ENCODE data around the gene MAPK13.
"Not testable (repeated sequence)": the region's sequence is repeated elsewhere in the genome, so short reads cannot be mapped to it uniquely, and the experiment has no call there.

Gene MAPK13

DNA sequence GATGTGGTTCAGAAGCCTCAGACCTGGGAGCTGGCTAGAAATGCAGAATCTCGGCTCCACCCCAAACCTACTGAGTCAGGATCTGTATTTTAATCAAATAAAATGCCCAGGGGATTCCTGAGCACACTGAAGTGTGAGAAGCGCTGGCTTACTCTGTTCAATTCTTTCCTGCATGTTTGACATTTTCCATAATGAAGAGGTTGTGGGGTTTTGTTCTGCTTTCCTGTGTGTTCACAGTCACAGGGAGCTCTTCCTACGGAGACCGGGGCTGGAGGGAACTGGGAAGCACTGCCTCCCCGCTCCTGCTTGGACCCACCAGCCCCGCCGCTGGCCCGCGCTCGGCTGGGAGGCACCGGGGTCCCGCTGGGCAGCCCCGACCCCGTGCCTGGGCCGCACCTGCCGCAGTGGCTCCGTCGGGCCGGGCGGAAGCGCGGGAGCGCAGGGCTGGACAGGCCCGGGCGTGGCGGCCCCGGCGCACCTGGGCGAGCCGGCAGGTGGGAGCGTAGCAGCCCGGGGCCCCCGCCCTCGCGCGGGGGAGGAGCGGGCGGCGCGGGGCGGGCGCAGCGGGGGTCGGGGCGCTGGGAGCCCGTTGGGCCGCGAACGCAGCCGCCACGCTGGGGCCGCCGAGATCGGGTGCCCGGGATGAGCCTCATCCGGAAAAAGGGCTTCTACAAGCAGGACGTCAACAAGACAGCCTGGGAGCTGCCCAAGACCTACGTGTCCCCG is at the start of gene MAPK13:
MAPK13 (plus strand) TSS at position 573 of the 726 bp plus-strand sequence; CDS start at position 643, 70 bp downstream.
- DNase-seq (ENCODE audit: low read depth), result no peak

DNA sequence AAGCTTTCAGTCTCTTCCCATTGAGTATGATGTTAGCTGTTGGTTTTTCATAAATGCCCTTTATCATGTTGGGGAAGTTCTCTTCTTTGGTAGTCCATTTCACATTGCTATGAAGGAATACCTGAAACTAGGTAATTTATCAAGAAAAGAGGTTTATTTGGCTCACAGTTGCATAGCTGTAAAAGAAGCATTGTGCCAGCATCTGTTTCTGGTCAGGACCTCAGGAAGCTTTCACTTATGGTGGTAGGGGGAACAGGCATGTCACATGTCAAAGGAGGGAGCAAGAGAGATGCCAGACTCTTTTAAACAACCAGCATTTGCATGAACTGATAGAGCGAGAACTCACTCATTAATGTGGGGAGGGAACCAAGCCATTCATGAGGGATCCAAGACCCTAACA is 48.0 kb upstream of the MAPK13 start:
- DNase-seq (ENCODE audit: low read depth), result no peak

DNA sequence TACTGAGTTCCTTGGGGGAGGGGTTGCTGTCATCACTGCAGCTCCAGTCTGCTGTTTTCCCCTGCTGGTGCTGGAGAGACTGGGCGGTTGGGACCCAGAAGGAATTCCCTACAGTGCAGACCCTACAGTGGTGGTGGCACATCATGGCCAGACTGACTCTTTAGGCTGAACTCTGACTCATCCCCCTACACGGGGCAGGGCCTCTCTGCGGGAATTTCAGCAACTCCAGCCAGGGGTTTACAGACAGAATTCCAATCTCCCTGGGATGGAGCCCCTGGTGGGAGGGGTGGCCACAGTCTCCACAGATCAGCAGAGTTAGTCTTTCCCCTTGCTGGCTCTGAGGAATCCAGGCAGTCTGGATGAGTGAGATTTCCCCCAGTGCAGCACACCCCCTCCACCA is 46.9 kb upstream of the MAPK13 start:
- DNase-seq (ENCODE audit: low read depth), result no peak

DNA sequence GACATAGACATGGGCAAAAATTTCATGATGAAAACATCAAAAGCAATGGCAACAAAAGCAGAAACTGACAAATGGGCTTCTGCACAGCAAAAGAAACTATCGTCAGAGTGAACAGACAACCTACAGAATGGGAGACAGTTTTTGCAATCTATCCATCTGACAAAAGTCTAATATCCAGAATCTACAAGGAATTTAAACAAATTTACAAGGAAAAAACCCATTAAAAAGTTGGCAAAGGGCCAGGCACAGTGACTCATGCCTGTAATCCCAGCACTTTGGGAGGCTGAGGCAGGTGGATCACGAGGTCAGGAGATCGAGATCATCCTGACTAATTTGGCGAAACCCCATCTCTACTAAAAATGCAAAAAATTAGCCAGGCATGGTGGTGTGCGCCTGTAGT is 42.1 kb upstream of the MAPK13 start:
- not testable (repeated sequence) for DNase-seq (ENCODE audit: low read depth)

DNA sequence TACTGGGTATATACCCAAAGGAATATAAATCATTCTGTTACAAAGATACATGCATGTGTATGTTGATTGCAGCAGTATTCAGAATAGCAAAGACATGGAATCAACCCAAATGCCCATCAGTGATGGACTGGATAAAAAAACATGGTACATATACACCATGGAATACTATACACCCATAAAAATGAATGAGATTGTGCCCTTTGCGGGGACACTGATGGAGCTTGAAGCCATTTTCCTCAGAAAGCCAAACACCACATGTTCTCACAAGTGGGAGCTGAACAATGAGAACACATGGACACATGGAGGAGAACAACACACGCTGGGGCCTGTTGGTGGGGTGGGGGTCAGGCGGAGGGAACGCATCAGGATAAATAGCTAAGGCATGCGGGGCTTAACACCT is 41.3 kb upstream of the MAPK13 start:
- DNase-seq (ENCODE audit: low read depth), result no peak

DNA sequence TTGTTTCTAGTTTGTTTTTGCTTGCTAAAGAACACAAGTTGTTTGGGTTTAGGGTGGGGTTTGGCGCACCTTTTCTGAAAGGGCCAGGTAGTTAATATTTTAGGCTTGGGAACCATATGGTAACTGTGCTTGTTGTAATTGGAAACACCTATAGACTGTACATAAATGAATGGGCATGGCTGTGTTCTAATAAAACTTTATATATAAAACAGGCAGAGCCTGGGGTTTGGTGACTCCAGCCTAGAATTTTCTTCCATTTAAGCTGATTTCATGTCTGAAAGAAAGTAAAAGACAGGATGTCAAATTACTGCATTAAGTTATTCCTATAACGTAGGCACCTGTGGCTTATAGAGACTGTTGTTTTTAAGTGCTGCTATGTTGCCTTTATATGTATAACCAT is 36.1 kb upstream of the MAPK13 start:
- no peak for DNase-seq (ENCODE audit: low read depth)

DNA sequence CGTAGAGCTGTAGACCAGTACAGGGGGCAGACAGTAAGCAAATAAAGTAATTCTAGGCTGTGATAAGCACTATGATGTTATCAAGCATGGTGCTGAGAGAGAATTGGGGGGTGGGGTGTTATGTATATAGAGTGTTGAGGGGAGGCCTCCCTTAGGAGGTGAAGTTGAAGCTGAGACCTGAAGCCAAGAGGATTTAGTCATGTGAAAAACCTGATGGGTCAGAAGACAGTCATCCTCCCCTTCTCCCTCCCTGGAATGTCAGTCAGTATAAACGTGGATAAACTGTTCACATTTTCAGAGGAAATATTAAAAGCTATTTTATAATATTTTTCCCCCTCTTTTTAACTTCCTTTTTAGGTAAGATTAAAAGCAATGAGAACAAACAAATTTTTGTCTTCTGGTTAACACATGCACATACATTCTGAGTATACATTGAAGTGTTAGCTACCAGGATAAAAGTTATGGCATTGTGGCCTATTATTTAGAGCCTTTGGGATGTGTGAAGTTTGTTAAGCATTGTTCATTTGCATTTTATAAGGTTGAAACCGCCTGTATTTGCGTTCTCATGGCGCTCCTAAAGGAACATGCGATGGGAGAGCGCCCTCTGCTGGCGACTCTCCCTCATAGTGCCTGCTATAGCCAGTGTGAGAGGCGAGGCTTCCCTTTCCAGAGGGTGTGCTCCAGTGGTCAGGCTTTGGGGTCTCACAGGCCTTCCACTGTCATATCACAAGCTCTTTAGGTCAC is 35.4 kb upstream of the MAPK13 start:
- peak; percentile 74 for DNase-seq (ENCODE audit: low read depth)

DNA sequence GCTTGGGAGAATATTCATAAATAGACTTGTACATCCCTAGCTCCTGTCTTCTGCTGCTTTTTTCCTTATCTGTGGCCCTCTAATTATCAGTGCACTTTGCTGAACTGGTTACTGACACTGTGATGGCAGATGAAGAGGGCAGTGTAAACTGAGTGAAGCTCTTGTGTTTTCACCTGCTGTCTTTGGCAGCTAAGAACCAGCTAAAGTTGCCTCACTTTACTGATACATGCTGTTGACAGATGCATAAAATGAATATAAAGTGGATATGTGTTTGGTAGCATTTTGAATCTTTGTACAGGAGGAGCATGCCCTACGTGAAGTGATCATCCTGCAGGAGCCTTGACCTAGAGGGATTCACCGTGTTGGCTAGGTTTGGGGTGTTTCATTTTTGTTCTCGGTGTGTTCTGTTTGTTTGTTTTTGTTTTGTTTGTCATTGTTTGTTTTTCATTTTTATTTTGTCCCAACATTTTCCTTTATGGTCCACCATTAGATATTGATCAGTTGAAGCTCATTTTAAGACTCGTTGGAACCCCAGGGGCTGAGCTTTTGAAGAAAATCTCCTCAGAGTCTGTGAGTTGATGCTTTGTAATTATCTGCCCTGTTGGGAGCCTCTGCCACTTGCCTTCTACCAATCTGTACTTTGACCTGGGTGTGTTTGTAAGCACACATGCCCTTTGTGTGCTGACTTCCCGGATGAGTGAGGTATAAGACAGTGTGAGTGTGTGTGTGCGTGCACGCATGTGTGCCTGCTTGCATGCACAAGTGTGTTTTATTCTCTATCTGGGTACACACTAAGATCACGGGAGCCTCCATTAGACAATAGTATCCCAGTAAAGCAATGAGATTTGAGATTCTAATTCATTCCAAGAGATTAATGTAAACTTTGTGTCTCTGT is 34.6 kb upstream of the MAPK13 start:
- DNase-seq (ENCODE audit: low read depth), result no peak

DNA sequence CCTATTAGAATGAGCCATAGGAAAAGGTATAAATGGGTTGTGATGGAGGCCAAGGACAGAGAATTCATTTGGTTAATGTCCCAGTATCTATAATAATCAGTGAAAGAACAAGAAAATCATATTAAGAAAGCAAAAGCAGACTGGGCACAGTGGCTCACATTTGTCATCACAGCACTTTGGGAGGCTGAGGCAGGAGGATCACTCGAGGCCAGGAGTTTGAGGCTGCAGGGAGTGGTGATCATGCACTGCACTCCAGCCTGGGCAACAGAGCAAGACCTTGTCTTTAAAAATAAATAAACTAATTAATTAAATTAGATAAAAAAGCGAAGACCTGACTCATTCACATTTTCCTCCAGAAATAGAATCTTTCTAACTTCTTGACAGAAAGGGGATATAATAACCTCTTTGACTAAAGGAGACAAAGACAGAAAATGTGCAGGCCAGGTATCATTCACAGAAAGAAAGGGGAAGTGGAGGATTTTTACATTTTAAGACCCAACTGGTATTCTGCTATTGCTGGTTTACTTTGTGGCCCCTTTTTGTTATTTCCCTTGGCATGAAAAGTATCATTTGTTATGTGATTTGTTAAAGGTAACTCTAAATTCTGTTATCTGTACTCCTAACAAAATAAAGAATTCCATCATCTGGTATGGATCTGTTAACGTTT is 31.9 kb upstream of the MAPK13 start:
- no peak for DNase-seq (ENCODE audit: low read depth)

DNA sequence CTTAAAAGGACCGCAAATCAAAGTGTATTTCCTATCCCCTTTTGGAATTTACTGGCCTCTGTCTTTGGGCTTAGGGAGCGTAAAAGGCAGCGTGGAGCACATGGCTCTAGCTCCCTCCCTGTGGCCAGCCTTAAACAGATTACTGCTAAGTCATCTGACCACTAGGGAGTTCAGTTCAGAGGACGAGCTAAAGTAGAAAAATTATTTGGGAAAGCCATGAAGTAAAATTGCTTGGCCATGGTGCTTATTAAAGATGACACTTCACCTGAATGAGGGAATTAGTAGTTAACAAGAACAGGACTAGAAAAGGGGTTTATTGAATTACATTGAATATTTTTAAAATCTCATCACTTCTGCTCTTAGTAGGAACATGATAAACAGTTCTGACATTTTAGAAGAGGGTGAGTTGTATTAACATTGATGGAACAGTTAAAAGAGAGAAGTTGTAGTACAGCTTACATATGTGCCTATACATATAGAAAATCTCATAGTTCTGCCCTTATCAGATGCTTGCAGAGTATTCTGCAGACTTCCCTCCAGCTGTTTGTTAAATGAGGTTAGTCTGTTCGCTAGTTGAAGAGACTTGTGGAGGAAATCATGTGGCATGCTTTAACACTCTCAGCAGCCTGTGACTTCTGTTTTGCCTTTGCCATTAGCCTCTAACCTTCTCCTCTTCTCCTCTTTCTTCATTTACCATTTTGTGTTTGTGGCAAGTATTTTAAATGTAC is 31.2 kb upstream of the MAPK13 start:
- no peak for DNase-seq (ENCODE audit: low read depth)

DNA sequence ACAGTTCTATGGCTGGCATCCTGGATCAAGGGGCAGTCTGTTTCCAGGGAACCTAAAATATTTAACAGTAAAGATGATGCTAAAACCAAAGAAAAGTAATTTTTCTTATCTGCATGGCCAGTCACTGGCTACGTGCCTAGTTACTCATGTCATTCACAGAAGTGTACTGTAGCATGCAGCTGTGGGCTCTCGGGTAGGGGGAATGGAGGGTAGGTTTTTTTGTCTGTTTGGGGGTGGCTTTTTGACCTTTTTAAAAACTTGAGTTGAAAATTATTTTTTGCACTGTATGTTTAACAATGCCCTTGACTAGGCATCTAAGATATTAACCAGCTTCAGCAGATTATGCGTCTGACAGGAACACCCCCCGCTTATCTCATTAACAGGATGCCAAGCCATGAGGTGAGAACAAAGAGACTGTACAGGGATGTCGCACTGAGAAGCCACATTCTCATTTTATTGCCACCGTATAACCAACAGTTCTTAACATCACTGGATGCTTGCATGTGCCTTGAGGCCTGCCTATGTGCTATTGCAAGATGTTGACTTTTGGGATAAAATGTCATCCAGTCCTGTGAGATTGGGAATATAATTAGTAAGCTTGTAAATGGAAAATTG is 30.3 kb upstream of the MAPK13 start:
- no peak for DNase-seq (ENCODE audit: low read depth)

DNA sequence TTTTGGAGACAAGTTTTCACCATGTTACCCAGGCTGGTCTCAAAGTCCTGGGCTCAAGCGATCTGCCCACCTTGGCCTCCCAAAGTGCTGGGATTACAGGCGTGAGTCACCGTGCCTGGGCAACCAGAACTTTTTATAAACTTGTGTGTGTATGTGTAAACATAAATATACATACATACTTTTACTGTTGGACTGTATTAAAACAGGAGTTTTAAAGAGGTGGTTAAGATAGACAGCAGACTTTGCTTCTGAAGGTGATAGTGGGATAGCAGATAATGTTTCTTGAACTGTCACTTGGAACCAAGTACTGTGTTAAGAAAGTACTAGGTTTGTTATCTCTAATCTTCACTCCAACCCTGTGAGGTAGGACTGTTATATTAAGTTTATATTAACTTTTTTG is 28.6 kb upstream of the MAPK13 start:
- DNase-seq (ENCODE audit: low read depth), result no peak

DNA sequence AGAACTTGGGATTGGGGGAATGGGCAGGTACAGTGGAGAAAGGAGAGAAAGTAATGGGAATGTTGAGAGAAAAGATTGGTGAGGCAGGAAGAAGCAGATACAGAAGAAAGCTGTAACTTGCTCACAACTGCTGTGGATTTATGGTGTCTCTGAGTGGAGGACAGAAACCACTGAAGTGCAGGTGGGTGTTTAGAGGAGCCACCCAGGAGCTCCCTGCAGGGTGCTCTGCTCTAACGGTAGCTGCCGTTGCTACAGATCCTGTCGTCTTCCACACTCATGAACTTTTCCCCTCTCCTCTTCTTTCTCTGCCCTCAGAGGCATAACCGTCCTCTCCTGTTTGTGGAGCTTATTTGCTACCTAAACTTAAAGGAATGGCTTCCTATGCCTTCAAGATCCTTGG is 27.5 kb upstream of the MAPK13 start:
- no peak for DNase-seq (ENCODE audit: low read depth)

DNA sequence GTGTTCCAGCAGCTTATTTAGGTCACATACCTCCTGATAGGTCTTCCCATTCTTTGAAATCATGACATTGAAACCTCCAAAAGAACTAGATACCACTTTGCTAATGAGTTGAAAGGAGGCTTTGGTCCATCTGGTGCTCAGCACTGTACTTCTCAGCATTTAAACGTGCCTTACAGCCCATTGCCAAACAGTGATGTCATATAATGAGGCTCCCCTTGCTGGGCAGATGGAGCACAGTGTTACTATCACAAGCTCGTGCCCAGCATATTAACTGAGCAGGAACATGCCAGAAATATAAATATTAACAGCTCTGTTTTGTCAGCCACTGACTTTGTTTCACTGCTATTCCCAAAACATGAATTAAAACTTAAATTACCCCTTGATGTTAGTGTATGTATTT is 25.5 kb upstream of the MAPK13 start:
- DNase-seq (ENCODE audit: low read depth), result no peak

DNA sequence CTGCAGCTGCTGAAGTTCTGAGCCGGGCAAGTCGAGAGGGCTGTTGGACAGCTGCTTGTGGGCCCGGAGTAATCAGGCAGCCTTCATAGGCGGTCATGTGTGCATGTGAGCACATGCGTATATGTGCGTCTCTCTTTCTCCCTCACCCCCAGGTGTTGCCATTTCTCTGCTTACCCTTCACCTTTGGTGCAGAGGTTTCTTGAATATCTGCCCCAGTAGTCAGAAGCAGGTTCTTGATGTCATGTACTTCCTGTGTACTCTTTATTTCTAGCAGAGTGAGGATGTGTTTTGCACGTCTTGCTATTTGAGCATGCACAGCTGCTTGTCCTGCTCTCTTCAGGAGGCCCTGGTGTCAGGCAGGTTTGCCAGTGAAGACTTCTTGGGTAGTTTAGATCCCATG is 21.2 kb upstream of the MAPK13 start:
- no peak for DNase-seq (ENCODE audit: low read depth)

DNA sequence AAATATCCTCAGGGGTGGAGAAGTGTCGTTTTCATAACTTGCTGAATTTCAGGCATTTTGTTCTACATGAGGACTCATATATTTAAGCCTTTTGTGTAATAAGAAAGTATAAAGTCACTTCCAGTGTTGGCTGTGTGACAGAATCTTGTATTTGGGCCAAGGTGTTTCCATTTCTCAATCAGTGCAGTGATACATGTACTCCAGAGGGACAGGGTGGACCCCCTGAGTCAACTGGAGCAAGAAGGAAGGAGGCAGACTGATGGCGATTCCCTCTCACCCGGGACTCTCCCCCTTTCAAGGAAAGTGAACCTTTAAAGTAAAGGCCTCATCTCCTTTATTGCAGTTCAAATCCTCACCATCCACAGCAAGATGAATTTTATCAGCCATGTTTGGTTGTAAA is 20.3 kb upstream of the MAPK13 start:
- DNase-seq (ENCODE audit: low read depth), result no peak

DNA sequence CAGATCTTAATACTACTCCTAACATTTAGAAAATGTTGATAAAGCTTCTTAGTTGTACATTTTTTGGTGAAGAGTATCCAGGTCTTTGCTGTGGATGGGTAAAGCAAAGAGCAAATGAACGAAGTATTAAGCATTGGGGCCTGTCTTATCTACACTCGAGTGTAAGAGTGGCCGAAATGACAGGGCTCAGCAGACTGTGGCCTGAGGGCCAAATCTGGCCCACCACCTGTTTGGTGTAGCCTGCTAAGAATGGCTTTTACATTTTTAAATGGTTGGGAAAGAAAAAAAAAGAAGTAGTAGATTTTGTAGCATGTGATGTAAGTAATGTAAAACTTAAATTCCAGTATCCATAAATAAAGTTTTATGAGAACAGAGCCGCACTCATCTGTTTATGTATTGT is 19.4 kb upstream of the MAPK13 start:
- no peak for DNase-seq (ENCODE audit: low read depth)

DNA sequence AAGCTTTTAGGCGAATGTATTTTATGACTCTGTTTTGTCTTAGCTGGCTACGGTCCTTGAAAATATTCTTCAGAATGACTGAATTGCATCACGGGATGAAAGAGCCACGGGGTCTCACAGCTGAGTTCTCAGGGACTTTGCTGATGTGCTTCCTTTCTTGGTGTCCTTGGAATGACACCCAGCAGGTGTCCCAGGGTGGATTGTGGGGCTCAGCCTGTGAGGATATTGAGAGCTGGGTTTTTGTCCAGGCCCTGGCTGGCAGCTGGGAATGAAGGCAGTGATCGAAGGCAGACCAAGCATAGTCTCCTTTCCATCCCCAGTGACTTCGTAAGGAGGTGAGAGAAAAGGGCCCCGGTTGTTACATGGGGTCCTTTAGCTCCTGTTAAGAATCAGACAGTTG is 18.8 kb upstream of the MAPK13 start:
- no peak for DNase-seq (ENCODE audit: low read depth)

DNA sequence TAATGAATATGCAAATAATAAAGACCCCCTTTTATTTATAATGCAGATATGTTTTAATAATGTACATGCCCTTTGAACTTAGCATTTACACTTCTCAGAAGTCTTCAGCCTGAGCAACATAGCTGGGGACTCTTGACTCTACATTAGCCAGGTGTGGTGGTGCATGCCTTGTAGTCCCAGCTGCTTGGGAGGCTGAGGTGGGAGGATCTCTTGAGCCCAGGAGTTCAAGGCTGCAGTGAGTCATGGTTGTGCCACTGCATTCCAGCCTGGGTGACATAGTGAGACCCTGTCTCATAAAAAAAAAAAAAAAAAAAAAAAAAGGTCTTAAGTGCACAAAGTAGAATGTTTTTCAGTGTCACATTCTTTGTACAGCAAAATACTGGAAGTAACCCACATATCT is 17.3 kb upstream of the MAPK13 start:
- no peak for DNase-seq (ENCODE audit: low read depth)

DNA sequence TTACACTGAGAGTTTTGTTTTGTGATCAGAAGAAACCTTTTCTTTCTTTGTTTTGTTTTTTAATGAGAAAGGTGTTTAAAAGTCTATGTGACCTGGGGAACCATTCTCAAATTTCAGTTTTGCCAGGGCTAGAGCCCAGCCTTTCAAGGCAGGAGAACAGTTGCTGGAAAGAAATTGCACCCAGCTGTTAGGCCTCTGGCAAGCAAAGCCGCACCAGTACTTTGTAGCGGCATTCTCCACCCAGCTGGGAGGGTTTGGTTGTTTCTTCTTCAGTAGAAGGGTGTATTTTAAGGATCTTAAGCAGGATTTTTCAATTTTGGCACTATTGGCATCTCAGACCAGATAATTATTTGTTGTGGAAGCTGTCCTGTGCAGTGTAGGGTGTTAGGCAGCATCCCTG is 16.6 kb upstream of the MAPK13 start:
- DNase-seq (ENCODE audit: low read depth), result no peak

DNA sequence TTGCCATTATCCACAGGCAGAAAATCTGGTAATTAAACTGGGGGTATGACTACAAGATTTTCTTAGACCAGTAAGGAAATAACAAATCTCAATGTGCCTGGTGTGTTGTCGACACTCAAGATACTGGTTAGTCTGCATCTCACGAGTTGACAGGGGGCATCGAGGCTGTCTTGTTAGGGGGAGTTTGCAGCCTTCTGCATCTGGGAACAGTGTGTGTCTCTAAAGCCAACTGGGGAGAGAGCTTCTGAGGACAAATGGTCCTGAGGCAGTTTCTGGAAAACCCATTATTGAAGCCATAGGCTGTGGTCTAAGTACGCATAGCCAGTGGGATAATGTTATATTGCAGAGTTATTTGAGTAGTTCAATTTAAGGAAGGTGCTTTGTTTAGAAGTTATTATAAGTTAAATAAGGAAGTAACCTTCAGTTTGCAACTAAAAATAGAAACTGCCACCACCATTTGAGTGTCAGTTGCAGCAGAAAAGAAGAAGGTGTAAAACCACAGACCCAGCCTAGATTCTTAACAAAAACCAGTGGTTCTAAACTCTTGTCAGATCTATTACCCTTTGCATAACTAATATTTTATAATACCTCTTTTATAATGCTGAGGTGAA is 15.4 kb upstream of the MAPK13 start:
- DNase-seq (ENCODE audit: low read depth), result no peak
